H1 (cell line): Measurements from ENCODE around the gene TECPR2. TPM values are rescaled to one million over a fixed set of nuclear protein-coding genes. Genes with fewer than 3 reads are reported as not detected.

Experiments
- HDAC2 ChIP-seq, 2 experiments: fragments of 300-600 bp in 1 of 2; sonication (generic) in 1 of 2; IDR thresholded peaks; 2 replicates each; pipeline ENCODE4 v1.6.1; 2011 to 2012; ENCODE audit warnings: low read depth in 2 of 2, low read length in 2 of 2, mild to moderate bottlenecking in 2 of 2, moderate library complexity in 2 of 2, borderline replicate concordance in 1 of 2, inconsistent platforms in 1 of 2
- KDM1A ChIP-seq: fragments of 200-600, 300-600 bp; sonication (generic); IDR thresholded peaks from 2 replicates; pipeline ENCODE4 v1.7.1; 2016; ENCODE audit warnings: mild to moderate bottlenecking, low read length, borderline replicate concordance
- RBBP5 ChIP-seq: IDR thresholded peaks from 2 replicates; pipeline ENCODE4 v1.7.1; 2012; ENCODE audit warnings: low read depth, mild to moderate bottlenecking, inconsistent platforms, low read length, moderate library complexity, borderline replicate concordance
- polyA plus RNA-seq, 7 experiments: library from polyadenylated mRNA; depleted of rRNA in 3 of 7; stranded (reverse) in 5 of 7; unstranded in 2 of 7; fragments of >200 nt in 5 of 7; fragments of 200-250 nt in 2 of 7; gene quantifications; 1 replicate in 5 of 7; 2 replicates in 1 of 7; 4 replicates in 1 of 7; pipeline versions ENCODE4 v1.2.1 to v1.2.3, GENCODE V29; 2011 to 2013; ENCODE audit warnings: missing spikeins in 2 of 7, mixed read lengths in 2 of 7
- total RNA-seq: library from RNA; stranded (reverse); fragmentation: NEBNext Ultra II Directional; extraction: Animal tissue kit (Norgen Biotek cat#: 25700); gene quantifications from 2 replicates; pipeline ENCODE4 v1.2.1, GENCODE V29; 2021
- TF ChIP-seq, protein P1 (sequence below): IDR thresholded peaks from 2 replicates; pipeline ENCODE4 v1.6.1; 2011; ENCODE audit warnings: low read depth, mild to moderate bottlenecking, low read length; ENCODE audit not compliant: insufficient read depth
- TF ChIP-seq, protein P2 (sequence below): IDR thresholded peaks from 2 replicates; pipeline ENCODE4 v1.6.1; 2011; ENCODE audit warnings: low read length, improper control_type of control experiment

The TECPR2 gene
- total and polyA plus RNA-seq, 2 of the 8 experiments (the other 6 are each of a cell fraction or from before 2014, with no cell fraction given) = 6.8 to 19.4 TPM

- TF ChIP-seq, protein P1, sequence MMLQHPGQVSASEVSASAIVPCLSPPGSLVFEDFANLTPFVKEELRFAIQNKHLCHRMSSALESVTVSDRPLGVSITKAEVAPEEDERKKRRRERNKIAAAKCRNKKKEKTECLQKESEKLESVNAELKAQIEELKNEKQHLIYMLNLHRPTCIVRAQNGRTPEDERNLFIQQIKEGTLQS = no peak
- TF ChIP-seq HDAC2 (IDR thresholded peaks at IDR 0.05; ENCODE audit: borderline replicate concordance in 1 of 2, low read depth in 2 of 2, low read length in 2 of 2) (no peak), KDM1A (no peak), RBBP5 (no peak)
- TF ChIP-seq, protein P2, sequence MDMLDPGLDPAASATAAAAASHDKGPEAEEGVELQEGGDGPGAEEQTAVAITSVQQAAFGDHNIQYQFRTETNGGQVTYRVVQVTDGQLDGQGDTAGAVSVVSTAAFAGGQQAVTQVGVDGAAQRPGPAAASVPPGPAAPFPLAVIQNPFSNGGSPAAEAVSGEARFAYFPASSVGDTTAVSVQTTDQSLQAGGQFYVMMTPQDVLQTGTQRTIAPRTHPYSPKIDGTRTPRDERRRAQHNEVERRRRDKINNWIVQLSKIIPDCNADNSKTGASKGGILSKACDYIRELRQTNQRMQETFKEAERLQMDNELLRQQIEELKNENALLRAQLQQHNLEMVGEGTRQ = no peak
- TF ChIP-seq, all 59 proteins: peak for 0
These were observed 168.2 kb downstream of the TECPR2 start (continued) for GRCh38 chr14:102530828-102531478.
